Measurements from ENCODE around the gene EMC1.

Gene EMC1

DNA sequence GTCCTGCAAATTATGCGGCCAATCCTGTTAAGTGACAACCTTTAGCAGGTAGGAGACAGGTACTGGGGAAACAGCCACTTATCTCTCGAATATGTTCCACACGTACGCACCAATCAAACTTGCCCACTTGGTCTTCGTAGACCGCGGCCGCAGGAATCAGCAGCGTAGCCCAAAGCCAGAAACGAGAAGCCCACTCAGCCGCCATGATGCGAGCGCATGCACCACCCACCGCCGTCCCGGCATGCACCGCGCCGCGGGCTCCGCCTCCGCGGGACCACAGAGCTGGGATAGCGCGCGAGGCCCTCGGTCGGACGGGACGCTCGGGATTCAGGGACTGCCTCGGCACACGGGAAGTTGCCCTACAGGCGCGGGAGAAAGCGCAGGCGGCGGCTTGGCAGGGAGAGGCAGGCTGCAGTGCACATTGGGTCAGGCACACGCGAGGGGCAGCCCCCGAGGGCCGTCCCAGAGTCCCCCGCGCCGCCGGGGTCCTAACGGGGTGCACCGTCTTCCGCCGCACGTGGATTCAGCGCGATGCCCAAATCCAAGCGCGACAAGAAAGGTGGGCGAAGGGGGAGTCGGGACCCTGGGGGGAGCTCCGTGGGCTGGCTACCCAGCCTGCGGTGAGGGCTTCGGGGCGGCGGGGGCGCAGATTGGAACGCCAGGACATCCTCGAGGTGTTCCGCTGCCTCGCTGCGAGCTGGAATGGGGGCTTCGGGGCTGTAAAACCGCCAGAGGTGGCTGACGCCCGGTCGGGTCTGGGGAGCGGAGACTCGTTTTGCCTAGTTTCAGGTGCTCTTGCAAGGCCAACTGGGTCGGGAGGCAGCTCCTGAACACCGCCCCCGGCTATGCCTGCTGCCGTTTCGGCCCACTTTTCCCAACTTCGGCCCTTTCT is at the start of gene EMC1, which contains the start of gene MRTO4 (continued):
- peak; percentile 86 for TF ChIP-seq ZNF692 (tag by site-specific recombination; IDR thresholded peaks at IDR 0.05)
- peak; percentile 88 for TF ChIP-seq SP7 (tag by site-specific recombination; IDR thresholded peaks at IDR 0.05)
- TF ChIP-seq, protein P1, sequence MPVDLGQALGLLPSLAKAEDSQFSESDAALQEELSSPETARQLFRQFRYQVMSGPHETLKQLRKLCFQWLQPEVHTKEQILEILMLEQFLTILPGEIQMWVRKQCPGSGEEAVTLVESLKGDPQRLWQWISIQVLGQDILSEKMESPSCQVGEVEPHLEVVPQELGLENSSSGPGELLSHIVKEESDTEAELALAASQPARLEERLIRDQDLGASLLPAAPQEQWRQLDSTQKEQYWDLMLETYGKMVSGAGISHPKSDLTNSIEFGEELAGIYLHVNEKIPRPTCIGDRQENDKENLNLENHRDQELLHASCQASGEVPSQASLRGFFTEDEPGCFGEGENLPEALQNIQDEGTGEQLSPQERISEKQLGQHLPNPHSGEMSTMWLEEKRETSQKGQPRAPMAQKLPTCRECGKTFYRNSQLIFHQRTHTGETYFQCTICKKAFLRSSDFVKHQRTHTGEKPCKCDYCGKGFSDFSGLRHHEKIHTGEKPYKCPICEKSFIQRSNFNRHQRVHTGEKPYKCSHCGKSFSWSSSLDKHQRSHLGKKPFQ (tag by site-specific recombination; IDR thresholded peaks at IDR 0.05), result 0 out of 2 replicates have a peak, but pooled peaks have one; percentile 42
- TF ChIP-seq ZNF629 (tag by site-specific recombination; IDR thresholded peaks at IDR 0.05), result peak; percentile 77
- TF ChIP-seq GLI4 (tag by site-specific recombination; IDR thresholded peaks at IDR 0.05), result 0 out of 2 replicates have a peak, but pooled peaks have one; percentile 22
- TF ChIP-seq GLIS1 (tag by site-specific recombination; IDR thresholded peaks at IDR 0.05), result peak; percentile 55; the same call in 1 of the 2 replicates
- peak; percentile 91 for TF ChIP-seq ZNF2 (tag by site-specific recombination; IDR thresholded peaks at IDR 0.05)
- no peak for TF ChIP-seq ZNF292 (tag by site-specific recombination; IDR thresholded peaks at IDR 0.05; ENCODE audit: borderline replicate concordance, low read depth)
- TF ChIP-seq, protein P2, sequence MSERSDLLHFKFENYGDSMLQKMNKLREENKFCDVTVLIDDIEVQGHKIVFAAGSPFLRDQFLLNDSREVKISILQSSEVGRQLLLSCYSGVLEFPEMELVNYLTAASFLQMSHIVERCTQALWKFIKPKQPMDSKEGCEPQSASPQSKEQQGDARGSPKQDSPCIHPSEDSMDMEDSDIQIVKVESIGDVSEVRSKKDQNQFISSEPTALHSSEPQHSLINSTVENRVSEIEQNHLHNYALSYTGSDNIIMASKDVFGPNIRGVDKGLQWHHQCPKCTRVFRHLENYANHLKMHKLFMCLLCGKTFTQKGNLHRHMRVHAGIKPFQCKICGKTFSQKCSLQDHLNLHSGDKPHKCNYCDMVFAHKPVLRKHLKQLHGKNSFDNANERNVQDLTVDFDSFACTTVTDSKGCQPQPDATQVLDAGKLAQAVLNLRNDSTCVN (tag by site-specific recombination; optimal IDR thresholded peaks at IDR 0.05), result peak; percentile 94
- TF ChIP-seq SP3 (tag by site-specific recombination; IDR thresholded peaks at IDR 0.05), result peak; percentile 91
- peak; percentile 82 for TF ChIP-seq ZFP69B (tag by site-specific recombination; IDR thresholded peaks at IDR 0.05)
- TF ChIP-seq MEIS1 (CRISPR knock-in tag; IDR thresholded peaks at IDR 0.05; ENCODE audit: borderline replicate concordance), result no peak
- TF ChIP-seq GLIS2 (tag by site-specific recombination; IDR thresholded peaks at IDR 0.05), result peak; percentile 53
- TF ChIP-seq, protein P3, sequence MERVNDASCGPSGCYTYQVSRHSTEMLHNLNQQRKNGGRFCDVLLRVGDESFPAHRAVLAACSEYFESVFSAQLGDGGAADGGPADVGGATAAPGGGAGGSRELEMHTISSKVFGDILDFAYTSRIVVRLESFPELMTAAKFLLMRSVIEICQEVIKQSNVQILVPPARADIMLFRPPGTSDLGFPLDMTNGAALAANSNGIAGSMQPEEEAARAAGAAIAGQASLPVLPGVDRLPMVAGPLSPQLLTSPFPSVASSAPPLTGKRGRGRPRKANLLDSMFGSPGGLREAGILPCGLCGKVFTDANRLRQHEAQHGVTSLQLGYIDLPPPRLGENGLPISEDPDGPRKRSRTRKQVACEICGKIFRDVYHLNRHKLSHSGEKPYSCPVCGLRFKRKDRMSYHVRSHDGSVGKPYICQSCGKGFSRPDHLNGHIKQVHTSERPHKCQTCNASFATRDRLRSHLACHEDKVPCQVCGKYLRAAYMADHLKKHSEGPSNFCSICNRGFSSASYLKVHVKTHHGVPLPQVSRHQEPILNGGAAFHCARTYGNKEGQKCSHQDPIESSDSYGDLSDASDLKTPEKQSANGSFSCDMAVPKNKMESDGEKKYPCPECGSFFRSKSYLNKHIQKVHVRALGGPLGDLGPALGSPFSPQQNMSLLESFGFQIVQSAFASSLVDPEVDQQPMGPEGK (tag by site-specific recombination; IDR thresholded peaks at IDR 0.05), result peak; percentile 52; the same call in 1 of the 2 replicates
- TF ChIP-seq HOXD13 (CRISPR knock-in tag; IDR thresholded peaks at IDR 0.05; ENCODE audit: borderline replicate concordance), result 0 out of 2 replicates have a peak, but pooled peaks have one; percentile 7
- TF ChIP-seq PRDM4 (tag by site-specific recombination; IDR thresholded peaks at IDR 0.05), result peak; percentile 47; the same call in 1 of the 2 replicates
- TF ChIP-seq ZNF501 (tag by site-specific recombination; IDR thresholded peaks at IDR 0.05), result peak; percentile 81; the same call in 1 of the 2 replicates
- TF ChIP-seq, protein P4, sequence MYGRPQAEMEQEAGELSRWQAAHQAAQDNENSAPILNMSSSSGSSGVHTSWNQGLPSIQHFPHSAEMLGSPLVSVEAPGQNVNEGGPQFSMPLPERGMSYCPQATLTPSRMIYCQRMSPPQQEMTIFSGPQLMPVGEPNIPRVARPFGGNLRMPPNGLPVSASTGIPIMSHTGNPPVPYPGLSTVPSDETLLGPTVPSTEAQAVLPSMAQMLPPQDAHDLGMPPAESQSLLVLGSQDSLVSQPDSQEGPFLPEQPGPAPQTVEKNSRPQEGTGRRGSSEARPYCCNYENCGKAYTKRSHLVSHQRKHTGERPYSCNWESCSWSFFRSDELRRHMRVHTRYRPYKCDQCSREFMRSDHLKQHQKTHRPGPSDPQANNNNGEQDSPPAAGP (tag by site-specific recombination; IDR thresholded peaks at IDR 0.05), result peak; percentile 94
- peak; percentile 74 for TF ChIP-seq ZNF610 (tag by site-specific recombination; IDR thresholded peaks at IDR 0.05; ENCODE audit: borderline replicate concordance)
- TF ChIP-seq KLF9 (tag by site-specific recombination; IDR thresholded peaks at IDR 0.05; ENCODE audit: low read depth), result peak; percentile 86
- TF ChIP-seq ZFHX2 (tag by site-specific recombination; conservative IDR thresholded peaks at IDR 0.05), result peak; percentile 95
- TF ChIP-seq, protein P5, sequence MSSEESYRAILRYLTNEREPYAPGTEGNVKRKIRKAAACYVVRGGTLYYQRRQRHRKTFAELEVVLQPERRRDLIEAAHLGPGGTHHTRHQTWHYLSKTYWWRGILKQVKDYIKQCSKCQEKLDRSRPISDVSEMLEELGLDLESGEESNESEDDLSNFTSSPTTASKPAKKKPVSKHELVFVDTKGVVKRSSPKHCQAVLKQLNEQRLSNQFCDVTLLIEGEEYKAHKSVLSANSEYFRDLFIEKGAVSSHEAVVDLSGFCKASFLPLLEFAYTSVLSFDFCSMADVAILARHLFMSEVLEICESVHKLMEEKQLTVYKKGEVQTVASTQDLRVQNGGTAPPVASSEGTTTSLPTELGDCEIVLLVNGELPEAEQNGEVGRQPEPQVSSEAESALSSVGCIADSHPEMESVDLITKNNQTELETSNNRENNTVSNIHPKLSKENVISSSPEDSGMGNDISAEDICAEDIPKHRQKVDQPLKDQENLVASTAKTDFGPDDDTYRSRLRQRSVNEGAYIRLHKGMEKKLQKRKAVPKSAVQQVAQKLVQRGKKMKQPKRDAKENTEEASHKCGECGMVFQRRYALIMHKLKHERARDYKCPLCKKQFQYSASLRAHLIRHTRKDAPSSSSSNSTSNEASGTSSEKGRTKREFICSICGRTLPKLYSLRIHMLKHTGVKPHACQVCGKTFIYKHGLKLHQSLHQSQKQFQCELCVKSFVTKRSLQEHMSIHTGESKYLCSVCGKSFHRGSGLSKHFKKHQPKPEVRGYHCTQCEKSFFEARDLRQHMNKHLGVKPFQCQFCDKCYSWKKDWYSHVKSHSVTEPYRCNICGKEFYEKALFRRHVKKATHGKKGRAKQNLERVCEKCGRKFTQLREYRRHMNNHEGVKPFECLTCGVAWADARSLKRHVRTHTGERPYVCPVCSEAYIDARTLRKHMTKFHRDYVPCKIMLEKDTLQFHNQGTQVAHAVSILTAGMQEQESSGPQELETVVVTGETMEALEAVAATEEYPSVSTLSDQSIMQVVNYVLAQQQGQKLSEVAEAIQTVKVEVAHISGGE (tag by site-specific recombination; conservative IDR thresholded peaks at IDR 0.05; ENCODE audit: low read depth), result peak; percentile 83
- peak; percentile 97 for TF ChIP-seq YY2 (tag by site-specific recombination; IDR thresholded peaks at IDR 0.05)

All from HEK293 (cell line).